GM23248 (cell line): ENCODE data around the gene RBM23.

Source experiments
- EZH2 ChIP-seq: fragments of 200-600 bp; sonication (generic); IDR thresholded peaks from 2 replicates; pipeline ENCODE4 v1.6.1; 2018; ENCODE audit warnings: antibody characterized with exemption, mild to moderate bottlenecking; ENCODE audit not compliant: insufficient read depth, poor library complexity, severe bottlenecking
- EZH2phosphoT487 ChIP-seq: fragments of 200-600 bp; sonication (generic); IDR thresholded peaks from 2 replicates; pipeline ENCODE4 v1.6.1; 2018; ENCODE audit warnings: antibody characterized with exemption, moderate library complexity, mild to moderate bottlenecking, low read depth; ENCODE audit not compliant: insufficient read depth

GRCh38 chr14:22919601-22919921, 612 bp upstream of the RBM23 start:
- TF ChIP-seq EZH2phosphoT487: no peak
- TF ChIP-seq EZH2: no peak
